Effector CD4-positive, alpha-beta T cell (primary cell): ENCODE measurements around the gene GUK1.

ENCODE experiments used
- DNase-seq: peaks from one replicate; pipeline ENCODE4 v3.0.0-alpha.2; 2020

The GUK1 gene

GRCh38 chr1:228150461-228151179 lies 10.5 kb downstream of the GUK1 start:
- no peak for DNase-seq

GRCh38 chr1:228151180-228151925 lies 11.3 kb downstream of the GUK1 start:
- DNase-seq: no peak

GRCh38 chr1:228152097-228152917 lies 12.2 kb downstream of the GUK1 start:
- no peak for DNase-seq

DNA sequence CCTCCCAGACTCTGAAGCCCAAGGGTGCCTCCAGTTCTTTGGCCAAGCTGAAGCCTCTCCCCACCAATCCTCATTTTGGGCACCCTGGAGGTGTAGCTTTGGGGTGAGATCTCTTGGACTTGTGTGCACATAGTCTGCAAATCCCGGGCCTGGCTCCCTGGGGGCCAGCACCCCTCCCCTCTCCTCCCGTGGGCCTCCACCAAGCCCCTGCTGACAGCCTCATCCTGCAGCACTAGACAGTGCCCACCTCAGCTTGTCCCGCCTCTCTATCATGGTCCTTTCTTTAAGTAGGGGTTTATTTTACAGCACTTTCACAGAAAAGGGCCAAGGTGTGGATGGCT lies 12.8 kb downstream of the GUK1 start:
- no peak for DNase-seq

- no peak for DNase-seq
Measured at GRCh38 chr1:228154021-228154669, 14.1 kb downstream of the GUK1 start.

DNA sequence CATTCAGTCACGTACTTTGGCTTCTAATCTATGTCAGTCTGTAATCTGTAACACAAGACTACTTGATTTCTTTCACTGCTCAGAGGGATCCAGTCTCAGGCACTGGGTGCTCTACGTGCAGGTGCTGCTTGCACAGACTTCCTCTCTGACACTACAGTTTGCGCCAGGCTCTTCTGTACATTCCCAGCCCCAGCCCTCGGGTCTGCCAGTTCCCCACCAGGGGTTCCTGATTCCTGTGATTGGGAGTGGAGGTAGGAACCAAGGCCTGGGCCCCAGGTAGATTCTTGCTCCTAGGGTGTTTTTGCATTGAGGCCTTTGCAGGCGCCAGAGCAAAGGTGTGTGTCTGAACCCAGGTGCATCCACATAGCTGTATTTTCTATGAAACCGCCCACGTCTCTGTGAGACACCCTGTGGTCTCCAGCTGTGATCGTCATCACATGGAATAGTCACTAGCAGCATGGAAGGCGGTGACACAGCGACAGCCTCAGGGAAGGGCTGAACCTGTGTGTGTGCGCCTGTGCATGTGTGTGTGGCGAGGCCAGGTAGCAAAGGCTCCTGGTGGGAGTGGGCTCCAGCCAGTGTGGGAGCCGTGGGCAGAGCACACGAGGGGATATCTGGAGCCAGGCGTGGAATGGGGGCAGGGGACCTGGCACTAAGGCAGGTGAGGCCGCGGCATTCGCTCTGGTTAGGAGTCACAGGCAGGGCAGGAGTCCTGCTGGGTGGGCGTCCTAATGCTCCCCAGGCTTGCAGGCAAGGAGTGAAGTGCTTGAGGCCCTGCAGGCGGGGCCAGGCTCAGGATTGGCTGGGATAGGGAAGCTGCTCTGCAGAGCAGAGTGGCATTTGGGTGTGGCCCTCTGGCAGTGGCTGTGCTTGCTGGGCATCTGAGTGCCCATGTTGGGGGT lies 14.8 kb downstream of the GUK1 start:
- DNase-seq: no peak

DNA sequence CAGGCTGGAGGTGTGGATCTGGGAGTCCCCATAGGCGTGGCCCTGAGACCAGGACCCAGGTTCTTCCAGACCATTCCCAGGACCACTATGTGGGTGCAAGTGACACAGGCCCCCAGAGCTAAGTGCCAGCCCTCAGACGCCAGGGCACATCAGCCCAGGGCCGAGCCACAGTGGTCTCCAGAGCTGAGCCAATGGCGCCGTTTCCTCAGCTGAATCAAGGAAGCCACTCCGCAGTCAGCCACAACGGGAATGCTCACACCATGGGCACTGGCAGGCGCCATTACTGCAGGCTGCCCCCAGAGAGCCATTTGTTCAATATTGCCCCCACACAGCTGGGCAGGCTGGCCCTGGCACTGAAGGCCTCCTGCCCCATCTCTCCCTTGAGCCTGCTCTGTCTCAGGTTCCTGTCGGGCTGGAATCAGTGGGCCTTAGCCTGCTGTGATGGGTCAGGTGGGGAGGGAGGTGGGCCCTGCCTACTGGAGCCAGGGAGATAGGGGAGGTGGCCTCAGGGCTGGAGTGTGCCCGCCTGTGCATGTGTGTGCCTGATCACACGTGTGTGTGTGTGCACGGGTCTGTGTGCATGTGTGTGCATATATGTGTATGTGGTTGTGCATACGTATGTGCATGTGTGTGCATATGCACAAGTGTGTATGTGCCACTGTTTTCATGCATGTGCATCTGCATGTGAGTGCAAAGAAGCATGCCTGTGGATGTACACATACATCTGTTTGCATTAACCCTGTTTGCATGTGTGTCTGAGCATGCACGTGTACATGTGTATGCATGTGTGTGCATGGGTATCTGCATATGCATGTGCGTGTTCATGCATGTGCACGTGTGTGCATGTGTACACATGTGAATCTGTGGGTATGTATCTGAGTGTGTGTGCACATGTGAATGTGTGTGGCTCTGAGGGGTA lies 15.8 kb downstream of the GUK1 start:
- no peak for DNase-seq

- no peak for DNase-seq
Measured at GRCh38 chr1:228156515-228156881, 16.4 kb downstream of the GUK1 start.

- no peak for DNase-seq
Measured at GRCh38 chr1:228156941-228157728, 17.1 kb downstream of the GUK1 start.

- DNase-seq: no peak
Measured at GRCh38 chr1:228157729-228158126, 17.6 kb downstream of the GUK1 start.

DNA sequence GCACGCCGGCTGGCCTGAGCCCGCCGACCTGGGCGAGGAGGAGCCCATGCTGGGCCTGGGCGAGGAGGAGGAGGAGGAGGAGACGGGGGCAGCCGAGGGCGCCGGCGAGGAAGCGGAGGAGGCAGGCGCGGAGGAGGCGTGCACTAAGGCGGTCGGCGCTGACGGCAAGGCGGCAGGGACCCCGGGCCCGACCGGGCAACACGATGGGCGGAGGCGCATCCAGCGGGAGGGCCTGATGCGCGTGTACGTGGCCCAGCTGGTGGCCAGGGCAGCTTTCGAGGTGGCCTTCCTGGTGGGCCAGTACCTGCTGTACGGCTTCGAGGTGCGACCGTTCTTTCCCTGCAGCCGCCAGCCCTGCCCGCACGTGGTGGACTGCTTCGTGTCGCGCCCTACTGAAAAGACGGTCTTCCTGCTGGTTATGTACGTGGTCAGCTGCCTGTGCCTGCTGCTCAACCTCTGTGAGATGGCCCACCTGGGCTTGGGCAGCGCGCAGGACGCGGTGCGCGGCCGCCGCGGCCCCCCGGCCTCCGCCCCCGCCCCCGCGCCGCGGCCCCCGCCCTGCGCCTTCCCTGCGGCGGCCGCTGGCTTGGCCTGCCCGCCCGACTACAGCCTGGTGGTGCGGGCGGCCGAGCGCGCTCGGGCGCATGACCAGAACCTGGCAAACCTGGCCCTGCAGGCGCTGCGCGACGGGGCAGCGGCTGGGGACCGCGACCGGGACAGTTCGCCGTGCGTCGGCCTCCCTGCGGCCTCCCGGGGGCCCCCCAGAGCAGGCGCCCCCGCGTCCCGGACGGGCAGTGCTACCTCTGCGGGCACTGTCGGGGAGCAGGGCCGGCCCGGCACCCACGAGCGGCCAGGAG lies 18.3 kb downstream of the GUK1 start:
- DNase-seq: no peak

- DNase-seq: no peak
Measured at GRCh38 chr1:228159008-228159665, 19.1 kb downstream of the GUK1 start.

- no peak for DNase-seq
Measured at GRCh38 chr1:228160201-228160761, 20.2 kb downstream of the GUK1 start.

DNA sequence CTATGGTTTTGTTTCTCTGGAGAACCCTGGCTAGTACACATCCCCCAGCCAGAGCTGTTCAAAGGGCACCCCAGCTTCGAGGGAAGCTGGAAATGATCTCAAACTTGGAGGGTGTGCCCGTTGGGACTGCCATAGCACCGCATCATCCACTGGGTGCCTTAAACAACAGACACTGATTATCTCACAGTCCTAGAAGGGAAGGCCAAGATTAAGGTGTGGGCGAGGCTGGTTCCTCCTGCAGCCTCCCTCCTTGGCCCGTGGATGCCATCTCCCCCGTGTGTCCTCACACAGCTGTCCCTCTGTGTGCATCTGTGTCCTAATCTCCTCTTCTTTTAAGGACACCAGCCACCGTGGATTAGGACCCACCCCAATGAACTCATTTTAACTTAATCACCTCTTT lies 21.3 kb downstream of the GUK1 start:
- no peak for DNase-seq

- no peak for DNase-seq
Measured at GRCh38 chr1:228161866-228162265, 21.8 kb downstream of the GUK1 start.

- DNase-seq: no peak
Measured at GRCh38 chr1:228162286-228163006, 22.4 kb downstream of the GUK1 start.

DNA sequence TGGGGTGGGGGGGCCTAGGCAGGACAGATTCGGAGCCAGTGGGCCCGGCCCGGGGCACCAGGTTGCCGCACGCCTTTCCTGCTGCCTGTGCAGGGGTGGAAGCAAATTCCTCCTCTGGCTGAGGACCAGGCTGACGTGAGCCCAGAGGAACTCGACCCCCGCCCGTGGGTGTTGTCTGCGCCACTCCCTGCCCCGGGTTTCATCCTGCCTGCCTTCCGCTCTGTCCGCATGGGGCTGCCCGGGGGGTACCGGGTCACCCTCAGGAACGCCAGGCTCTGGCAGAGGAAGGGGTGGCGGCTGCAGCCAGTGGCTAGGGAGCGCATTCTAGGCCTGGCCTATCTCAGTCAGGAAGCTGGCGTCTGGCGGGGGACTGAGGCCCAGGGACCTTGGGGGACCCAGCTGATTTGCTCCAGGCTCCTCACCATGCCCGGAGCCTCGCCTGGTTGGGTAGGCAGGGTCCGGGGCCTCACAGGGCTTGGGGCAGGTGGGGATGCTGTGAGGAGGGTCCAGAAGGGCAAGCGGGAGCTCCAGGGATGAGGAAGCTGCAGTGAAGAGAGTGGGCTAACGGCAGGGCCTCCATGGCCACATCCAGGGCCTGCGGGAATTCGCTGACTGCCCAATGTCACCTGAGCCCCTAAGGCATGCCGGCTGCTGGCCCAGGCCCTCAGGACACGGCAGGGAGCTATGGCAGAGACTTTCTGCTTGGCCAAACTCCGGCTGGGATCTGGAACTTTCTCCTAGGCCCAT lies 23.1 kb downstream of the GUK1 start:
- DNase-seq: no peak
